Activated naive CD4-positive, alpha-beta T cell treated with anti-CD3 and anti-CD28 coated beads for 36 hours (primary cell): ENCODE data around the gene AS3MT. TPM values are rescaled to one million over a fixed set of nuclear protein-coding genes. Genes with fewer than 3 reads are reported as not detected.
"Not testable (repeated sequence)": the region's sequence is repeated elsewhere in the genome, so short reads cannot be mapped to it uniquely, and the experiment has no call there.

Experiments
- CTCF ChIA-PET: fragments of 350-600 bp; sonication (Branson Sonifier 250); formaldehyde crosslinking; loops from one replicate; lab custom pipeline; 2021; ENCODE audit warnings: antibody characterized with exemption; lab: Charles Lee
- DNase-seq: peaks from one replicate; pipeline ENCODE4 v3.0.0-alpha.2; 2020
- H3K27ac Mint-ChIP-seq: one replicate; pipeline ENCODE4 v1.8.0; 2021; ENCODE audit warnings: mild to moderate bottlenecking, mixed read lengths
- H3K27me3 Mint-ChIP-seq: one replicate; pipeline ENCODE4 v1.8.0; 2021; ENCODE audit warnings: low read depth, mixed read lengths
- H3K36me3 Mint-ChIP-seq: one replicate; pipeline ENCODE4 v1.8.0; 2021; ENCODE audit warnings: low read depth, mixed read lengths
- H3K4me1 Mint-ChIP-seq: one replicate; pipeline ENCODE4 v1.8.0; 2021; ENCODE audit warnings: low read depth, mixed read lengths
- H3K4me3 Mint-ChIP-seq: one replicate; pipeline ENCODE4 v1.8.0; 2021; ENCODE audit warnings: mild to moderate bottlenecking, moderate library complexity, mixed read lengths
- H3K9me3 Mint-ChIP-seq: one replicate; pipeline ENCODE4 v1.8.0; 2021; ENCODE audit warnings: mixed read lengths
- intact Hi-C: fragments of 100-400 bp; cut with micrococcal nuclease; formaldehyde crosslinking; loops from one replicate; pipeline ENCODE4 v1.15.1; 2023
- total RNA-seq, 2 experiments: library from RNA; stranded (reverse); gene quantifications; one replicate each; pipeline ENCODE4 v1.2.3, GENCODE V29; 2021

Gene AS3MT
- total RNA-seq, 2 experiments from 2014 or later: 1.0 to 1.2 TPM

- no peak for DNase-seq
- Mint-ChIP-seq H3K27ac (no peak within 1 kb of the TSS), H3K27me3 (peaks cover 3% of the 10 kb centered on the region), H3K36me3 (no peaks in the 10 kb centered on the region), H3K4me1 (no peaks in the 10 kb centered on the region), H3K4me3 (no peak within 1 kb of the TSS), H3K9me3 (peaks cover 5% of the 10 kb centered on the region)
- intact Hi-C loops: loop anchor here (10.0 kb wide), 1 partner anchor 648 kb away; no protein-coding TSS in a partner anchor
- CTCF ChIA-PET: interaction anchor here (0.7 to 4.4 kb wide), 6 partner anchors 10 to 216 kb away, joined by 3 to 54 read pairs (median 4); no protein-coding TSS in a partner anchor
Measured at GRCh38 chr10:102837230-102837721, 32.0 kb upstream of the AS3MT start, which contains the start of gene CYP17A1. TSS of gene CYP17A1 (minus strand) at chr10:102837413. CDS start at chr10:102837361, 52 bp downstream.

DNA sequence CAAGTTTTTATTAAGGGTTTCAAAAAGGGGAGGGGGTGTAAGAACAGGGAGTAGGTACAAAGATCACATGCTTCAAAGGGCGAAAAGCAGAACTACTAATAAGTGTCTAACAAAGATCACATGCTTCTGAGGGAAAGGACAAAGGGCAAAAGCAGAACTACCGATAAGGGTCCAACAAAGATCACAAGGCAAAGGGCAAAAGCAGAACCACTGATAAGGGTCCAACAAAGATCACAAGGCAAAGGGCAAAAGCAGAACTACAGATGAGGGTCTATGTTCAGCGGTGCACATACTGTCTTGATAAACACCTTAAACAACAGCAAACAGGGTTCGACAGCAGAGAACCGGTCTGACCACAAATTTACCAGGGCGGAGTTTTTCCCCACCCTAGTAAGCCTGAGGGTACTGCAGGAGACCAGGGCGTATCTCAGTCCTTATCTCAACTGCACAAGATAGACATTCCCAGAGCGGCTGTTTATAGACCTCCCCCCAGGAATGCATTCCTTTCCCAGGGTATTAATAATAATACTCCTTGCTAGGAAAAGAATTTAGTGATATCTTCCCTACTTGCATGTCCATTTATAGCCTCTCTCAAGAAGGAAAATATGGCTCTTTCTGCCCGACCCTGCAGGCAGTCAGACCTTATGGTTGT lies 30.9 kb upstream of the AS3MT start:
- H3K36me3 Mint-ChIP-seq, DNase-seq, H3K4me3 Mint-ChIP-seq, CTCF ChIA-PET, H3K9me3 Mint-ChIP-seq, H3K27ac Mint-ChIP-seq, H3K27me3 Mint-ChIP-seq, H3K4me1 Mint-ChIP-seq: not testable (repeated sequence)
- intact Hi-C loops: loop anchor here (10.0 kb wide), 1 partner anchor 646 kb away; no protein-coding TSS in a partner anchor

DNA sequence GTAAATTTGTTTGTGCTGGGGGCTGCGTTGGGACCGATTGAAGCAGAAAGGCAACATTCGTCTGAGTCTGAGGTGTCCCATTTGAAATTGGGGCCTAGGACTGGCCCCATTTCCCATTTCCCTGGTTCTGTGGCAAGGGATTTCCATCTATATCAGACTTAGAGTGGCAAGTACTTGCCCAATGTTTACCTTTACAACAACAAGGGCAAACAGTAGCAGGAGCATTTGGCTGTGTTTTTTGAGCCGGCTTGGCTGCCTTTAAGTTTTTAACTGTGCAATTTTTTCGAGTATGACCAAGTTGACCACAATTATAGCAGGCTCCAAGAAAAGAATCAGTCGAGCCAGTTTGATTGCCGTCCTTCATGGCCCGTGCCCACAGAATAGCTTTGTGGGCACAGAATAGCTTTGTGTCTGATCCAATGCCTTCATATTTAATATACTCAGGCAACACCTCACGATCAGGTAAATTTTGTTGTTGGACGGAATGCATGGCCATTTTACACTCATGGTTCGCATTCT lies 27.4 kb upstream of the AS3MT start:
- H3K36me3 Mint-ChIP-seq: no peaks in the 10 kb centered on the region
- no peaks in the 10 kb centered on the region for H3K4me1 Mint-ChIP-seq
- H3K4me3 Mint-ChIP-seq: no peak overlapping the region
- intact Hi-C loops: no loop called here
- H3K27ac Mint-ChIP-seq: no peak overlapping the region
- peaks cover 9% of the 10 kb centered on the region for H3K9me3 Mint-ChIP-seq
- DNase-seq: no peak
- CTCF ChIA-PET: no interaction called here
- peaks cover 3% of the 10 kb centered on the region for H3K27me3 Mint-ChIP-seq

- H3K27ac Mint-ChIP-seq, DNase-seq, H3K4me3 Mint-ChIP-seq, H3K9me3 Mint-ChIP-seq, H3K36me3 Mint-ChIP-seq, intact Hi-C loops, CTCF ChIA-PET, H3K27me3 Mint-ChIP-seq, H3K4me1 Mint-ChIP-seq: not testable (repeated sequence)
Measured at GRCh38 chr10:102843139-102843538, 26.1 kb upstream of the AS3MT start.

- H3K9me3 Mint-ChIP-seq, H3K27ac Mint-ChIP-seq, H3K36me3 Mint-ChIP-seq, DNase-seq, H3K4me3 Mint-ChIP-seq, intact Hi-C loops, H3K4me1 Mint-ChIP-seq, H3K27me3 Mint-ChIP-seq, CTCF ChIA-PET: not testable (repeated sequence)
Measured at GRCh38 chr10:102844190-102844776, 25.0 kb upstream of the AS3MT start.

GRCh38 chr10:102845352-102845902 lies 23.8 kb upstream of the AS3MT start:
- H3K9me3 Mint-ChIP-seq: peaks cover 4% of the 10 kb centered on the region
- intact Hi-C loops: no loop called here
- H3K36me3 Mint-ChIP-seq: no peaks in the 10 kb centered on the region
- no peaks in the 10 kb centered on the region for H3K27me3 Mint-ChIP-seq
- no peaks in the 10 kb centered on the region for H3K4me1 Mint-ChIP-seq
- no peak for DNase-seq
- H3K27ac Mint-ChIP-seq: no peak overlapping the region
- CTCF ChIA-PET: interaction anchor here (2.5 kb wide), 1 partner anchor 10 kb away, joined by 7 read pairs; no protein-coding TSS in a partner anchor
- H3K4me3 Mint-ChIP-seq: no peak overlapping the region

DNA sequence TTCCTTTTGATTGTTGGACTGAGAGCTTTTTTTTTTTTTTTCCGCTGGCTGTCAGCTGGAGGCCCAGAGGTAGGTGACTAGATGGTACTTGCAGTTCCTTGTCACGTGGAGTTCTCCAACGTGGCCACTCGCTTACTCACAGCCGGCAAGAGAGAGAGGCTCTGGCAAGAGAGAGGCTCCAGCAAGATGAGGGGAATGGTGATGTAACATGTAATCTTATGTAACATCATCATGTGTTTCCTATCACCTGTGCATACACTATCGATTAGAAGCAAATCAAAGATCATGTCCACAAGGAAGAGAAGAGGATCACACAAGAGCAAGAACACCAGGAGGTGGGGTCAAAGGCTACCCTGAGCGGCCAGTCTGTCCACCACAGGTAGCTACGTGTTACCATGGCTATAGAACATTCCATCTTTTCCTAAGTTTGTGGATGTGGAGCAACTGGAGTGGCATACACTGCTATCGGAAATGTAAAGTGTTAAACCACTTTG lies 19.2 kb upstream of the AS3MT start:
- no peaks in the 10 kb centered on the region for H3K9me3 Mint-ChIP-seq
- intact Hi-C loops: no loop called here
- H3K4me3 Mint-ChIP-seq: no peak overlapping the region
- CTCF ChIA-PET: no interaction called here
- H3K4me1 Mint-ChIP-seq: peaks cover 2% of the 10 kb centered on the region
- no peak overlapping the region for H3K27ac Mint-ChIP-seq
- no peaks in the 10 kb centered on the region for H3K36me3 Mint-ChIP-seq
- H3K27me3 Mint-ChIP-seq: no peaks in the 10 kb centered on the region
- DNase-seq: no peak

GRCh38 chr10:102853237-102853636 lies 16.0 kb upstream of the AS3MT start:
- H3K9me3 Mint-ChIP-seq, CTCF ChIA-PET, H3K27me3 Mint-ChIP-seq, intact Hi-C loops, H3K4me3 Mint-ChIP-seq, DNase-seq, H3K27ac Mint-ChIP-seq, H3K36me3 Mint-ChIP-seq: not testable (repeated sequence)
- peaks cover 17% of the 10 kb centered on the region for H3K4me1 Mint-ChIP-seq

DNA sequence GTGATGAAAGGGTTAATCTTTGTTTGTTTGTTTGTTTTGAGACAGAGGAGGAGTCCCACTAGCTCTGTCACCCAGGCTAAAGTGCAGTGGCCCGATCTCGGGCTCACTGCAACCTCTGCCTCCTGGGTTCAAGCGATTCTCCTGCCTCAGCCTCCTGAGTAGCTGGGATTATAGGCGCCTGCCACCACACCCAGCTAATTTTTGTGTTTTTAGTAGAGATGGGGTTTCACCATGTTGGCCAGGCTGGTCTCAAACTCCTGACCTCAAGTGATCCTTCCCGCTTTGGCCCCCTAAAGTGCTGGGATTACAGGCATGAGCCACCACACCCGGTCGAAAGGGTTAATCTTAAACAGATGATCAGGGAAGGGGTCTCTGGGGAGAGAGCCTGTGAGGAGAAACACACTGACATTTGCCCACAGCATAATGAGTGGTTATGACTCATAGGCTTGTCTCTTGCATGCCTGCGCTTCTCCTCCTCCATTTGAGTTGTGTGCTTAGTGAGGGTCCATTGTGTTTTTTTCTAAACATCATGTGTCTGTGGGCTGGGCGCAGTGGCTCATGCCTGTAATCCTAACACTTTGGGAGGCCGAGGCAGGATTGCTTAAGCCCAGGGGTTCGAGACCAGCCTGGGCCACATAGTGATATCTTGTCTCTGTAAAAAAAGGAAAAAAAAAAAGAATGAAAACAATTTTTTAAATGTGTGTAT lies 13.4 kb upstream of the AS3MT start:
- DNase-seq, H3K36me3 Mint-ChIP-seq, H3K4me3 Mint-ChIP-seq, H3K27ac Mint-ChIP-seq, H3K27me3 Mint-ChIP-seq, H3K9me3 Mint-ChIP-seq: not testable (repeated sequence)
- CTCF ChIA-PET: interaction anchor here (0.6 kb wide), 2 partner anchors 60 to 422 kb away, joined by 3 read pairs; no protein-coding TSS in a partner anchor
- intact Hi-C loops: loop anchor here (2.0 kb wide), 1 partner anchor 337 kb away; the partner anchor contains the start of gene NT5C2
- peaks cover 17% of the 10 kb centered on the region for H3K4me1 Mint-ChIP-seq

GRCh38 chr10:102856758-102857424 lies 12.4 kb upstream of the AS3MT start:
- H3K27ac Mint-ChIP-seq: no peak overlapping the region
- CTCF ChIA-PET: interaction anchor here (0.6 kb wide), 2 partner anchors 59 to 421 kb away, joined by 3 read pairs; no protein-coding TSS in a partner anchor
- DNase-seq: no peak
- H3K9me3 Mint-ChIP-seq: no peaks in the 10 kb centered on the region
- intact Hi-C loops: no loop called here
- peaks cover 17% of the 10 kb centered on the region for H3K4me1 Mint-ChIP-seq
- no peaks in the 10 kb centered on the region for H3K27me3 Mint-ChIP-seq
- no peak overlapping the region for H3K4me3 Mint-ChIP-seq
- peaks cover 1% of the 10 kb centered on the region for H3K36me3 Mint-ChIP-seq

GRCh38 chr10:102859911-102860310 lies 9.4 kb upstream of the AS3MT start:
- Mint-ChIP-seq H3K36me3 (peaks cover 8% of the 10 kb centered on the region), H3K4me1 (peaks cover 15% of the 10 kb centered on the region), H3K27me3 (no peaks in the 10 kb centered on the region), H3K4me3 (no peak overlapping the region), H3K27ac (no peak overlapping the region), H3K9me3 (no peaks in the 10 kb centered on the region)
- CTCF ChIA-PET: interaction anchor here (0.7 kb wide), 1 partner anchor 199 kb away, joined by 6 read pairs; no protein-coding TSS in a partner anchor
- intact Hi-C loops: no loop called here
- no peak for DNase-seq
